ENCODE measurements around the gene ITGAE.

DNA sequence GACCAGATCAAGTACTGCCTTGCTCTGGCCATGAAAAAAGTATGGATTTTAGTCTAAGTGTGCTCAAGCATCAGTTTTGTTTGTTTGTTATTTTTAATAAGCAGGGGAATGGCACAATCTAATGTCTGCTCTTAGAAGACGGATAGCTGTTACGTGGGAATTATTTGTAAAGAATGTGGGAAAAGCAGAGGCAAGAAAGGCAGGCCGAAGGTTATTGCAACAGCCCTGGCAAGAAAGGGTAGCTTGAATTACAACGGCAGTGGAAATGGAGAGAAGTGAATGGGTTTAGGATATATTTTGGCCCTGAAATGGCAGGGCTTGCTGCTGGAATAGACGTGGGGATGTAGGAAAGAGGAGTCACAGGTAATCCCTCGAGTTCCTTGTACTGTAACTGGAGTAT, 78.3 kb downstream of the ITGAE start:
- TF ChIP-seq CTCF (IDR thresholded peaks at IDR 0.05): no peak
- no peak for TF ChIP-seq POLR2AphosphoS5 (IDR thresholded peaks at IDR 0.05)
- no peak for TF ChIP-seq EP300 (IDR thresholded peaks at IDR 0.05)

Measured in esophagus muscularis mucosa (tissue), 4 donors.